Adrenal gland (tissue), 5 donors: ENCODE results near the gene CARM1.

ENCODE experiments used
- POLR2A ChIP-seq, 2 donors: fragments of 450-650 bp; IDR thresholded peaks; one replicate each; pipeline ENCODE4 v1.6.1; 2017; ENCODE audit warnings: antibody characterized with exemption in 2 of 2, mild to moderate bottlenecking in 2 of 2, moderate library complexity in 1 of 2
- TF ChIP-seq, protein P1 (sequence below), 6 experiments: fragments of 450-650 bp in 4 of 6; fragments of 200-600 bp in 2 of 6; sonication (generic) in 1 of 6; IDR thresholded peaks; 1 replicate in 5 of 6; 2 replicates in 1 of 6; pipeline versions ENCODE4 v1.5.1 to v1.8.0; 2016 to 2021; ENCODE audit warnings: antibody characterized with exemption in 6 of 6, mild to moderate bottlenecking in 2 of 6, moderate library complexity in 1 of 6
- donor health status: DM: no; HTN: no; CAD: no.

DNA sequence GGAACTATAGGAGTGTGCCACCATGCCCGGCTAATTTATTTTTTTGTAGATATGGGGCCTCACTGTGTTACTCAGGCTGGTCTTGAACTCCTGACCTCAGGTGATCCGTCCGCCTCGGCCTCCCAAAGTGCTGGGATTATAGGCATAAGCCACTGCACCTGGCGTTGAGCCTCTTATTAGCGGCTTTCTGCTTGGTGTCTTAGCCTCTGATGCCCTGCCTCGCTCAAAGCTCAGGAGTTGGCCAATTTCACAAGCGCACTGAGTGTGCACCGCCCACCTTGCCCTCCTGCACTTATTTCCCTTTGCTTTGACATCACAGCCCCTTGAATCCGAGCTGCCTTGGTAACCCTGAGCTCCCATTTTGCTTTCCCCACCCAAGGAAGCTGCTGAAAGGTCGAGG, 47.0 kb downstream of the CARM1 start:
- TF ChIP-seq, protein P1, sequence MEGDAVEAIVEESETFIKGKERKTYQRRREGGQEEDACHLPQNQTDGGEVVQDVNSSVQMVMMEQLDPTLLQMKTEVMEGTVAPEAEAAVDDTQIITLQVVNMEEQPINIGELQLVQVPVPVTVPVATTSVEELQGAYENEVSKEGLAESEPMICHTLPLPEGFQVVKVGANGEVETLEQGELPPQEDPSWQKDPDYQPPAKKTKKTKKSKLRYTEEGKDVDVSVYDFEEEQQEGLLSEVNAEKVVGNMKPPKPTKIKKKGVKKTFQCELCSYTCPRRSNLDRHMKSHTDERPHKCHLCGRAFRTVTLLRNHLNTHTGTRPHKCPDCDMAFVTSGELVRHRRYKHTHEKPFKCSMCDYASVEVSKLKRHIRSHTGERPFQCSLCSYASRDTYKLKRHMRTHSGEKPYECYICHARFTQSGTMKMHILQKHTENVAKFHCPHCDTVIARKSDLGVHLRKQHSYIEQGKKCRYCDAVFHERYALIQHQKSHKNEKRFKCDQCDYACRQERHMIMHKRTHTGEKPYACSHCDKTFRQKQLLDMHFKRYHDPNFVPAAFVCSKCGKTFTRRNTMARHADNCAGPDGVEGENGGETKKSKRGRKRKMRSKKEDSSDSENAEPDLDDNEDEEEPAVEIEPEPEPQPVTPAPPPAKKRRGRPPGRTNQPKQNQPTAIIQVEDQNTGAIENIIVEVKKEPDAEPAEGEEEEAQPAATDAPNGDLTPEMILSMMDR (IDR thresholded peaks at IDR 0.05), result no peak
- TF ChIP-seq POLR2A (IDR thresholded peaks at IDR 0.05), result no peak
